GM18867 (cell line): Measurements from ENCODE around the gene KCNG3.

Source experiments
- ATAC-seq: cut with Tn5 transposase; IDR thresholded peaks from one replicate; pipeline ENCODE4 v1.9.1; 2021; ENCODE audit warnings: mild to moderate bottlenecking, moderate library complexity; ENCODE audit not compliant: unreplicated experiment

Gene KCNG3, protein sequence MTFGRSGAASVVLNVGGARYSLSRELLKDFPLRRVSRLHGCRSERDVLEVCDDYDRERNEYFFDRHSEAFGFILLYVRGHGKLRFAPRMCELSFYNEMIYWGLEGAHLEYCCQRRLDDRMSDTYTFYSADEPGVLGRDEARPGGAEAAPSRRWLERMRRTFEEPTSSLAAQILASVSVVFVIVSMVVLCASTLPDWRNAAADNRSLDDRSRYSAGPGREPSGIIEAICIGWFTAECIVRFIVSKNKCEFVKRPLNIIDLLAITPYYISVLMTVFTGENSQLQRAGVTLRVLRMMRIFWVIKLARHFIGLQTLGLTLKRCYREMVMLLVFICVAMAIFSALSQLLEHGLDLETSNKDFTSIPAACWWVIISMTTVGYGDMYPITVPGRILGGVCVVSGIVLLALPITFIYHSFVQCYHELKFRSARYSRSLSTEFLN

GRCh38 chr2:42493468-42494354 lies at the start of gene KCNG3:
KCNG3 (minus strand) TSS chr2:42493982; CDS start chr2:42493501, 481 bp downstream.
- peak; percentile 49 for ATAC-seq

DNA sequence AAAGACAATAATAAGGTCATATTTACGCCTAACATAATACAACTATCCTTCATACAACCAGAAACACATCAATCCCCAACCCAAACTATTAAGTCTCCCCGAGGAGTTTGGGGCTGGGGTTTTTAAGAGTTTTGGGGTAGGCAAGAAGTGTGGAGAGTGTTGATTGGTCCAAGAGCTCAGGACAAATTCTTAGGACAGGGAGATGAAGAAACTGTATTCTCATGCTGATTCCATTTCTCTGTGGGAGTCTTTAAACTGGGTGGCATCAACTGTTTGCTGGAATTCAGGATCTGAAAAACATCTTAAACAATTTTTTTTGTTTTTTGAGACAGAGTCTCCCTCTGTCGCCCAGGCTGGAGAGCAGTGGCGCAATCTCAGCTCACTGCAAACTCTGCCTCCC lies 49.1 kb upstream of the KCNG3 start:
- ATAC-seq = no peak

DNA sequence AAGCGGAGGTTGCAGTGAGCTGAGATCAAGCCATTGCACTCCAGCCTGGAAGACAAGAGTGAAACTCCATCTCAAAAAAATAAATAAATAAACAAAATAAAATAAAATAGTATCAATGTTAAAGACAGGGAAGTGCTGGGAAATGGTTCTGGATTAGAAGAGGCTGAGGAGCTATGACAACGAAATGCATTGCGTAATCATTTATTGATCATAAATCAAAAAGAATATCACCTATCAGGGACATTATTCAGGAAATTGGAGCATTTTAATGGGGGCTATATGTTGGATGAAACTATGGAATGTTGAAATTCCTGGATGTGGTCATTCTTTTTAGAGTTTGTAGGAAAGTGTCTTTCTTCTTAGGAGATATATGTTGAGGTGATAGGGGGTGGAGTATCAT lies 43.7 kb upstream of the KCNG3 start:
- ATAC-seq = no peak

- no peak for ATAC-seq
Measured at GRCh38 chr2:42532397-42532796, 38.6 kb upstream of the KCNG3 start.

GRCh38 chr2:42523341-42523740 lies 29.6 kb upstream of the KCNG3 start:
- ATAC-seq = no peak

DNA sequence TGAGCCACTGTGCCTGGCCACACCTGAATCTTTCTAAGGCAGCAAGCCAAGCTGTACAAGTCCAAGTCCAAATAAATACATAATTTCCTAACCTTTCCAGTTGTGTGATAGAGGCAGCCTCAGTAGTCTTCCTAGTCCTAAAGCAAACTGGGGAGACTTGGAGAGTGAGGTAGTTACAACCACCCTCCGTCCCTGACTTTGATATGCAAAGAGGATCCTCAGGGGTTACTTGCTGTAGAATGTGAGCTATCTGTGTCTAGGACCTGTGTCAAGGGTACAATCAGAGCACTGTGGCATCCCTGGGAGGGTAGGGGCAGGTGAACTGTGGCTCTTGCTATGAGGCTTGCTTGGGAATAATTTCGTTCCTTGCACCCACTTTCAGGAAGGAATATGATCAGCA lies 28.3 kb upstream of the KCNG3 start:
- no peak for ATAC-seq

DNA sequence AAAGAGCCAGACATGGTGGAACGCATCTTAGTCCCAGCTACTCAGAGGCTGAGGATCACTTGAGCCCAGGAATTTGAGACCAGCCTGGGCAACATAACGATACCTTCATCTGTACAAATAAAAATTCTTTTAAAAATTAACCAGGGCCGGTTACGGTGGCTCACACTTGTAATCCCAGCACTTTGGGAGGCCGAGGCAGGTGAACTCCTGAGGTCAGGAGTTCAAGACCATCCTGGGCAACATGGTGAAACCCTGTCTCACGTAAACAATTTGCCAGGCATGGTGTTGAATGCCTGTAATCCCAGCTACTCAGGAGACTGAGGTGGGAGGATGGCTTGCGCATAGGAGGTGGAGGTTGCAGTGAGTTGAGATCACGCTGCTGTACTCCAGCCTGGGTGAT lies 25.8 kb upstream of the KCNG3 start:
- no peak for ATAC-seq

- ATAC-seq = no peak
Measured at GRCh38 chr2:42516418-42516901, 22.7 kb upstream of the KCNG3 start.

DNA sequence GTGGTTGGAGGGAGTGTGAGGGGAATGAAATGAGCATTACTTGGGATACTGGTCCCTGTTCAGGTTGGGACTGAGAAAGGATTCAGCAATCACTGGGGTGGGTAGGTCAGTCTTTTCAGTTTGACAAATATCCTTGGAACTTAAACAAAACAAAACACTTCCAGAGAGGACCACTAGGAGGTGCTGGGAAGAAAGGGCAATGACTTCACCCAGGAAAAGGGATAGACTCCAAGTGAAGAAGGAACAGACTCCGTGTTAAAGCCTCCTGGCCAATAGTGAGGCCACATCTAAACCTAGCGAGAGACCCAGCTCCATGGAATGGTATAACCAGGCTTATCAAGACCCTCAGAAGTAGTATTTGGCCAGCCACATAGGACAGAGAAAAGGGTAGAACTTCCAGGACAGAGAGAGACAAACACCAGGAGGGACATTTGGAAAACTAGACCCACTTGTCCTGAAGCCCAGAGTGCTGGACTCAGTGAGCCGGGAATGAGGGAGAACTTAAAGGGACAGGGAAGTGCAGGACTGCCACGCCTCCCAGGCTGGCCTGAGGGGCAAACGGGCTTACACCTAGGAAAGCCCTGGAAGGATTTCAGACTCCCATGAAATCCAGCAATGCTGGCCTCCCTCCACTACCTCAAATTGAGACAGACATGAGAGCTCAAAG lies 19.6 kb upstream of the KCNG3 start:
- no peak for ATAC-seq

DNA sequence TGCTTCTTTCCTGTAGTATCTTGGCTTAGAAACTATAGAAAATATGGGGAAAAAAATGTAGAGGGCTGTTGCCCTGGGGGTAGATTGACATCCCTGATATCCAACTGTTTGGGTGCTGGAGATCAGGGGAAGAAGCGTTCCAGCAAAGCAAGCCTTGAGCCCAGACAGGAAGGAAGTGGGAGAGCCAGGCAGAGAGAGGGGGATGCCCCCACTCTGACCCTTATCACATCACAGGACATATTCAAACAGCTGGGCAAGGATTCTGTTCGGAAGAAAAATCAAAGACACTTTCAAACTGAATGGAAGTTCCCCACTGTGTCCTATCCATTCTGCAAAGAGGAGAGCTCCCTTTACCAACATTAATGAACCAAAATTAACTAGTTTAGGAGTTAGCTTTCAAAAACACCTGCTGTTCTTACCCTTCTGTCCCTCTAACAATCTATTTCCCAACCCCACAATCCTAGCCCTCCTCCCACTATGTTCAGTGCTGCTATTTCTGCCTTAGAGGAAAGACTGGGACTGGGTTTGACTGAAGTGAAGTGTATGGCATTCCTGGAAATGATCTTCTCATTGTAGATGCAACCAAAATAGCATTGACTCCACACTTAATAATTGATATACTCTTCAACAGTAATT lies 16.9 kb upstream of the KCNG3 start:
- no peak for ATAC-seq

DNA sequence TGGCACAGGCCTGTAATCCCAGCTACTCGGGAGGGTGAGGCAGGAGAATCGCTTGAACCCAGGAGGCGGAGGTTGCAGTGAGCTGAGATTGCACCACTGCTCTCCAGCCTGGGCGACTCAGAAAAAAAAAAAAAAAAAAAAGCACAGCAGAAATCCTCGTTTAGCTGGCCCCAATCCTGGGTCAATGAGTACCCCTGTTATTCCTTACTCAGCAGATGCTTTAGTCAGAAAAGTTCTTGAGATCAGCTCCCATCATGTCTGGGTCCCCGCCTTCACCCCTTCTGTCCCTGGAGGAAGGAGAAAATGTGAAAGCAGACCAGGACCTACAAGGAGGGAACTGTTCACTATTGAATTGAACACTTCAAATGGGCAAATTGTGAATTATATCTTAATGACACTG lies 16.4 kb upstream of the KCNG3 start:
- ATAC-seq = no peak

GRCh38 chr2:42504364-42505230 lies 10.8 kb upstream of the KCNG3 start:
- ATAC-seq = no peak

- no peak for ATAC-seq
Measured at GRCh38 chr2:42503291-42503690, 9.5 kb upstream of the KCNG3 start.

GRCh38 chr2:42498497-42498896 lies 4.7 kb upstream of the KCNG3 start:
- ATAC-seq = no peak

- no peak for ATAC-seq
Measured at GRCh38 chr2:42495611-42496010, 1.8 kb upstream of the KCNG3 start.

GRCh38 chr2:42495234-42495581 lies 1.4 kb upstream of the KCNG3 start:
- no peak for ATAC-seq

GRCh38 chr2:42494355-42495233 lies 812 bp upstream of the KCNG3 start:
- peak; percentile 70 for ATAC-seq

DNA sequence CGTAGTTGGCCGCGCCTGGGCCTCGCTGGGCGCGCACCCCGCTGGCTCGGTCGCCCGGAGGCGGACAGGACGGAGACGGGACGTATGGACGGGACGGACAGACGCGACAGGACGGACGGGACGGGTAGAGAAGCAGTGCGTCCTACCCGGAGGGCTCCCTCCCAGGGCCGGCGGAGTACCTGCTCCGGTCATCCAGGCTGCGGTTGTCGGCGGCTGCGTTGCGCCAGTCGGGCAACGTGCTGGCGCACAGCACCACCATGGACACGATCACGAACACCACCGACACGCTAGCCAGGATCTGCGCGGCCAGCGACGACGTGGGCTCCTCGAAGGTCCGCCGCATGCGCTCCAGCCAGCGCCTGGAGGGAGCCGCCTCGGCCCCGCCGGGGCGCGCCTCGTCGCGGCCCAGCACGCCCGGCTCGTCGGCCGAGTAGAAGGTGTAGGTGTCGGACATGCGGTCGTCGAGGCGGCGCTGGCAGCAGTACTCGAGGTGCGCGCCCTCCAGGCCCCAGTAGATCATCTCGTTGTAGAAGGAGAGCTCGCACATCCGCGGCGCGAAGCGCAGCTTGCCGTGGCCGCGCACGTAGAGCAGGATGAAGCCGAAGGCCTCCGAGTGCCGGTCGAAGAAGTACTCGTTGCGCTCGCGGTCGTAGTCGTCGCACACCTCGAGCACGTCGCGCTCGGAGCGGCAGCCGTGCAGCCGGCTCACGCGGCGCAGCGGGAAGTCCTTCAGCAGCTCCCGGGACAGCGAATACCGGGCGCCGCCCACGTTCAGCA lies 903 bp downstream of the KCNG3 start:
- no peak for ATAC-seq
